Type B pancreatic cell (in vitro differentiated cells): Measurements from ENCODE around the gene EXOC4. TPM values are rescaled to one million over a fixed set of nuclear protein-coding genes. Genes with fewer than 3 reads are reported as not detected.

Experiments used
- DNase-seq: peaks from one replicate; pipeline ENCODE4 v3.0.0; 2021; ENCODE audit warnings: mixed read lengths; ENCODE audit not compliant: unreplicated experiment; ENCODE audit errors: extremely low spot score
- H3K27ac Mint-ChIP-seq: 2 replicates; pipeline ENCODE4 v1.8.0; 2021; ENCODE audit warnings: mild to moderate bottlenecking, mixed read lengths
- H3K27me3 Mint-ChIP-seq: 2 replicates; pipeline ENCODE4 v1.8.0; 2021; ENCODE audit warnings: mixed read lengths
- H3K36me3 Mint-ChIP-seq: 2 replicates; pipeline ENCODE4 v1.8.0; 2021; ENCODE audit warnings: mixed read lengths
- H3K4me1 Mint-ChIP-seq: one replicate; pipeline ENCODE4 v1.8.0; 2021; ENCODE audit warnings: mixed read lengths; ENCODE audit not compliant: unreplicated experiment
- H3K4me3 Mint-ChIP-seq: 2 replicates; pipeline ENCODE4 v1.8.0; 2021; ENCODE audit warnings: mild to moderate bottlenecking, mixed read lengths
- H3K9me3 Mint-ChIP-seq: 2 replicates; pipeline ENCODE4 v1.8.0; 2021; ENCODE audit warnings: mixed read lengths
- total RNA-seq: library from RNA; stranded (reverse); gene quantifications from 2 replicates; pipeline ENCODE4 v1.2.1, GENCODE V29; 2021; ENCODE audit warnings: low replicate concordance
- TF ChIP-seq, protein P1 (sequence below): fragments of 200-600 bp; sonication (generic); conservative IDR thresholded peaks from 2 replicates; pipeline ENCODE4 v1.5.0; 2021; ENCODE audit warnings: antibody characterized with exemption, mild to moderate bottlenecking

The EXOC4 gene
- total RNA-seq, 1 donor from 2014 or later = 95.5 TPM

DNA sequence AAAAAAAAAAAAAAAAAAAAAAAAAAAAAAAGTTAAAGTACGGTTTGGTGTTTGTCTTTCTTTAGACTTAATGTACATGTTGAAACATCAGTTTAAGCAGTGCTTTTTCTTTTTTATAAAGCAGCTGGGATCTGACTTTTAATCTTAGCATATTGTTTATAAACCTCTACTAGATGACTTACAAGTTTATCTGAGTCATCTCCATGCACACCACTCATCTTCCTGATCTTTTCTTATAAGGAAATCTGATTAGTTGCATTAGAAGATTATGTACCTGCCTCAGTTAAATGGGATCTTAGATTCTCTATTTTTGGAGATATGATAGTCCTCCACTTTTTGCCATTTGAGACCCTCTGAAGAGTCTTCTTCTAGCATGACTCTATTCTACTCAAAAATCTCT is 482.3 kb downstream of the EXOC4 start:
- Mint-ChIP-seq H3K4me1 (peaks cover 4% of the 10 kb centered on the region), H3K27me3 (peaks cover 35% of the 10 kb centered on the region), H3K36me3 (no peaks in the 10 kb centered on the region), H3K9me3 (no peaks in the 10 kb centered on the region), H3K4me3 (no peak overlapping the region), H3K27ac (no peak overlapping the region)
- TF ChIP-seq, protein P1, sequence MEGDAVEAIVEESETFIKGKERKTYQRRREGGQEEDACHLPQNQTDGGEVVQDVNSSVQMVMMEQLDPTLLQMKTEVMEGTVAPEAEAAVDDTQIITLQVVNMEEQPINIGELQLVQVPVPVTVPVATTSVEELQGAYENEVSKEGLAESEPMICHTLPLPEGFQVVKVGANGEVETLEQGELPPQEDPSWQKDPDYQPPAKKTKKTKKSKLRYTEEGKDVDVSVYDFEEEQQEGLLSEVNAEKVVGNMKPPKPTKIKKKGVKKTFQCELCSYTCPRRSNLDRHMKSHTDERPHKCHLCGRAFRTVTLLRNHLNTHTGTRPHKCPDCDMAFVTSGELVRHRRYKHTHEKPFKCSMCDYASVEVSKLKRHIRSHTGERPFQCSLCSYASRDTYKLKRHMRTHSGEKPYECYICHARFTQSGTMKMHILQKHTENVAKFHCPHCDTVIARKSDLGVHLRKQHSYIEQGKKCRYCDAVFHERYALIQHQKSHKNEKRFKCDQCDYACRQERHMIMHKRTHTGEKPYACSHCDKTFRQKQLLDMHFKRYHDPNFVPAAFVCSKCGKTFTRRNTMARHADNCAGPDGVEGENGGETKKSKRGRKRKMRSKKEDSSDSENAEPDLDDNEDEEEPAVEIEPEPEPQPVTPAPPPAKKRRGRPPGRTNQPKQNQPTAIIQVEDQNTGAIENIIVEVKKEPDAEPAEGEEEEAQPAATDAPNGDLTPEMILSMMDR = no peak
- no peak for DNase-seq

- Mint-ChIP-seq H3K4me1 (peaks cover 4% of the 10 kb centered on the region), H3K4me3 (no peak overlapping the region), H3K36me3 (no peaks in the 10 kb centered on the region), H3K9me3 (no peaks in the 10 kb centered on the region), H3K27me3 (peaks cover 48% of the 10 kb centered on the region), H3K27ac (no peak overlapping the region)
- TF ChIP-seq, protein P1 = no peak
- no peak for DNase-seq
These were observed 486.9 kb downstream of the EXOC4 start for GRCh38 chr7:133739817-133740216.

DNA sequence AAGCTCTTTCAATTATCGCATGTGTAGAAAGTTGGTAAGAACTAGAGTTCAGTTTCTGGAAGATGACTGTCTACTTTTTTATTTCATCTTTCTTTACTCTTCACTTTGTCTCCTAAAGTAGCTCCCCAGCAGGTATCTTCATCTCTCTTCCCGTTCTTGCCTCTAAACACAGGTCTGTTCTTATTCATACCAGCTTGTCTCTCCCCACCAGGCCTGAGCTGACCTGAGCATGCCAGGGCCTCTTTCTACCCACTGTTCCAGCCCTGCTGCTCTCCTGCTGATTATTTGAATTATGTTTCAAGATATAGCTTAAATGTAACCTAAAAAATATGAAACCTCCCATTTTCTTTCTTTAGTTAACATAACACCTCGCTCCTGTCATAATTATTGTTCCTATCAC is 488.2 kb downstream of the EXOC4 start:
- TF ChIP-seq, protein P1 = no peak
- Mint-ChIP-seq H3K27ac (no peak overlapping the region), H3K27me3 (peaks cover 46% of the 10 kb centered on the region), H3K36me3 (no peaks in the 10 kb centered on the region), H3K4me3 (no peak overlapping the region), H3K9me3 (no peaks in the 10 kb centered on the region), H3K4me1 (peaks cover 4% of the 10 kb centered on the region)
- no peak for DNase-seq

DNA sequence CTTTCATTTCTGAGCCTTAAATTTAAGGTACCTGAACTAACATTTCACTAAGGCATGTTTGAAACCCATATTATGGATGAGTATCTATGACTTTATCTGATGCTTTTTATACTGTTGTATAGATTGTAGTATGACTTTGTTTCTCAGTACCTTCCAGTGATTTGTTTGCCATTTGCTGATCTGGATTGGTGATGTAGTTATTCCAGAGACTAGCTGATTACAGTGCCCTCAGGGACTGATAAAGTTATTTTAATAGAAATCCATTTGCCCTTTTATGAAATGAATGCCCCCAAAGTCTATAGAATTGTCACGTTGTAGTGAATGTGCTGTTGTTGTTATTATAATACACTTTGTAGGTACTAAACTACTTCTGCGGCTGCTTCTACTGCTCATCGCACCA is 488.8 kb downstream of the EXOC4 start:
- no peak for DNase-seq
- no peaks in the 10 kb centered on the region for H3K9me3 Mint-ChIP-seq
- H3K4me3 Mint-ChIP-seq = no peak overlapping the region
- no peak overlapping the region for H3K27ac Mint-ChIP-seq
- H3K4me1 Mint-ChIP-seq = peaks cover 8% of the 10 kb centered on the region
- peaks cover 39% of the 10 kb centered on the region for H3K27me3 Mint-ChIP-seq
- TF ChIP-seq, protein P1 = no peak
- H3K36me3 Mint-ChIP-seq = no peaks in the 10 kb centered on the region

DNA sequence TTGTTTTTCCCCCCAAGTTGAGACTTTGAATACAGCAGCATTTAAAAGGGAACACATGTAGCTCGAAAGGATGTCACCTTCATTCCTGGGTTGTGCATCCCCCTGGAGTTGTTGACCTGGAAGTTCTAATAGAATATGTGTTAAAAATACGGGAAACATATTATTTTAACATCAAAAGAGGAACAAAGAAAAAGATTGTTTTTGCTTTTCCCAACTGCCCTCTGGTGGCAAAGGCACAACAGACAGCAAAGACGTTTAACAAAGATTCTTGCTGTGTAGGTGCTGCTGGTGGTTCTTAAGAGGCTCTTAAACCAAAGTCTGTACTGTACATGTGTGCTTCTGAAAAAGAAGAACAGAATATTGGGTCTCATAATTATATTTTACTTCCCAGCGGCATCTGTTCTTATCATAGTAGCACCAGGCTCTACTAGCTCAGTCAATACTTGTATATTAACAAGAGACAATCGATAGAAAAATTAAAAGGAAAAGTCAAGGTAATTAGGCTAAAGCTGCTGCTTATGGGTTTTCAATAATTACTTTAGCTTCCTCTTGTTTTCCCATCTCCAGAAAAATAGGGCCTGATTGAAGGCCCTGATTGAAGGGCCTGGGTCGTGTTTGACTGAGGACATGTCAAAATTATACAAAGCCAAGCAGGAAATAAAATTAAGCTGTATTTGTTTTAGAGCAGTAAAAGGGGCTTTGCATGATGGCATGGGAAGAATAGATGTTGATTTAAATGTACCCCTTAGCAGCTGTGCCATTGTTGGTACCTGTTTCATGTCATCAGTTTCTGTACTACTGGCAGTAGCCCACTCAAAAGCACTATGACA is 490.0 kb downstream of the EXOC4 start:
- Mint-ChIP-seq H3K27ac (no peak overlapping the region), H3K36me3 (no peaks in the 10 kb centered on the region)
- TF ChIP-seq, protein P1 = peak; percentile 73

More for the DNA sequence above, 490.0 kb downstream of the EXOC4 start:
- peaks cover 30% of the 10 kb centered on the region for H3K27me3 Mint-ChIP-seq
- no peak overlapping the region for H3K4me3 Mint-ChIP-seq
- H3K9me3 Mint-ChIP-seq = no peaks in the 10 kb centered on the region
- peaks cover 4% of the 10 kb centered on the region for H3K4me1 Mint-ChIP-seq
- DNase-seq = no peak
